Frontal cortex (tissue), 4 donors: ENCODE data around the gene SMG6. TPM values are rescaled to one million over a fixed set of nuclear protein-coding genes. Genes with fewer than 3 reads are reported as not detected.
"Not testable (repeated sequence)": the region's sequence is repeated elsewhere in the genome, so short reads cannot be mapped to it uniquely, and the experiment has no call there.

Source experiments
- DNase-seq, 2 donors: peaks; one replicate each; pipeline ENCODE4 v3.0.0; 2012; ENCODE audit warnings: low spot score in 2 of 2
- FAIRE-seq: peaks from 2 replicates; lab custom pipeline; 2012; peaks lifted over from hg19 to GRCh38; lab: Jason Lieb, UNC
- total RNA-seq: library from RNA; depleted of rRNA; stranded (reverse); fragments of >200 nt; gene quantifications from one replicate; pipeline ENCODE4 v1.2.3, GENCODE V29; 2014
- donor health status: control.
- donor health status: control.
- donor health status: control.

Gene SMG6
- total RNA-seq = 17.5 TPM

DNA sequence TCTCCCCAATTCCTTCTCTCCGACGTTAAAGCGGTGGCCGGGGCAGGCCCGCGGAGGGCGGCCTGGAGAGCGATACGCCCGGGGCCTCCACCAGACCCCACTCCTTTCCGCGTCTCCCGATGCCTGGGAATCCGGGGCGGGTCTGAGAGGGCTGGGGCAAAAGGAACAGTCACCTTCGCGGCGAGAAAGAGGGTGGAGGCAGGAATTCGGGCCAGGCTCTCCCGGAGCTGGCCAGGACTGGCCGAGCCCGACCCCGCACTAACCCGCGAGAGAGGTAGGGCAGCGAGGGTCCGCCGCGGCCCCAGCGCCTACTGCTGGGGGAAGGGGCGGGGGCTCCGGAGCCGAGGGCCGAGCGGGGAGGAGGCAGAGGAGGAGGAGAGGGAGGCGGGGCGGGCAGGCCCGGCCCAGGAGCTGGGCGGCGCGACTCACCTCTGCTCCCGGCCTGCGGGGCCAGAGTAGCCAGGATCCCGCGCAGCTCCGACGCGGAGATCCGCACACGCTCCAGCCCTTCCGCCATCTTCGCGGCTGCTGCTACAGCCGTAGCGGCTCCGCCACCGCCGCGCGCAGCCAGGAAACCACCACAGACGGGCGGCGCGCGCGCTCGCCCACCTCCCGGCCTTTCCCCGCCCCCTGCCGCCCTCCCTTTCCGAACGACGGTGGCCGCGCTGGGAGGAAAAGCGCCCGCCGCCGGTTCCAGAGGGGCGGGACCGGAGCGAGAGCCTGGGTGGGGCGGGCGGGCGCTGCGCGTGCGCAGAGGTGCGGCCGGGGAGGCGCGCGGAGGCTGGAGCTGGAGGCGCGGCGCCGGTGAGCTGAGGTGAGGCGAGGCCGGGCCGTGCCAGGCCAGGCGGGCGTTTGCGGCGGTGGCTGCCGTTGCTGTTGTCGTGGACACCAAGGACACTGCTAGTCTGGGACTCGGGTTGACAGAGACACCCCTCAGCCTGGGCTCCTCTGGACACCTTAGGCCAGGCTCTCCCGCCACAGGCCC lies at the start of gene SMG6, which contains the start of gene SRR:
SMG6 (minus strand) TSS at position 582 of the 985 bp plus-strand sequence; CDS start at position 517, 65 bp downstream.
SRR (plus strand) TSS at position 747 of the 985 bp plus-strand sequence. CDS start 11,611 bp downstream, outside the sequence.
- peak; percentile 98 to 99 for DNase-seq
- no peak for FAIRE-seq

DNA sequence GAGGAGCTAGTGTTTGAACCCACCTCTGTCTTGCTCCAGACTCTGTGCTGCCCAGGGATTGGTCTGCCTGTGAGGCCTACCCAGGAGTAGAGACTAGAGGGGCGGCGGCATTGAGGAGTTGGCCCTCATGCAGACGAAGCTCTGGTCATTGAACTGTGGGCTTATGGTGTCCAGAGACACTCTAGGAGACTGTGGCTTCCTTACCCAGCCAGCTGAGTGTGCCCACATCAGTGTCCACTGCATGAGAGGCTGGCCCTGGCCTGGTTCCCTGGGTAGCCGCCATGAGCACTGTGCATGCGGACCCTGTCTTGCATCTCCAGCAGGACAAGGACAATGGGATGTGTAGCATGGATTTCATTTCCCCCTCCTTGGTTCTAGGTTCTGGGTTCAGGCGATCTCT lies 47.7 kb upstream of the SMG6 start:
- FAIRE-seq (no peak), DNase-seq (no peak)

DNA sequence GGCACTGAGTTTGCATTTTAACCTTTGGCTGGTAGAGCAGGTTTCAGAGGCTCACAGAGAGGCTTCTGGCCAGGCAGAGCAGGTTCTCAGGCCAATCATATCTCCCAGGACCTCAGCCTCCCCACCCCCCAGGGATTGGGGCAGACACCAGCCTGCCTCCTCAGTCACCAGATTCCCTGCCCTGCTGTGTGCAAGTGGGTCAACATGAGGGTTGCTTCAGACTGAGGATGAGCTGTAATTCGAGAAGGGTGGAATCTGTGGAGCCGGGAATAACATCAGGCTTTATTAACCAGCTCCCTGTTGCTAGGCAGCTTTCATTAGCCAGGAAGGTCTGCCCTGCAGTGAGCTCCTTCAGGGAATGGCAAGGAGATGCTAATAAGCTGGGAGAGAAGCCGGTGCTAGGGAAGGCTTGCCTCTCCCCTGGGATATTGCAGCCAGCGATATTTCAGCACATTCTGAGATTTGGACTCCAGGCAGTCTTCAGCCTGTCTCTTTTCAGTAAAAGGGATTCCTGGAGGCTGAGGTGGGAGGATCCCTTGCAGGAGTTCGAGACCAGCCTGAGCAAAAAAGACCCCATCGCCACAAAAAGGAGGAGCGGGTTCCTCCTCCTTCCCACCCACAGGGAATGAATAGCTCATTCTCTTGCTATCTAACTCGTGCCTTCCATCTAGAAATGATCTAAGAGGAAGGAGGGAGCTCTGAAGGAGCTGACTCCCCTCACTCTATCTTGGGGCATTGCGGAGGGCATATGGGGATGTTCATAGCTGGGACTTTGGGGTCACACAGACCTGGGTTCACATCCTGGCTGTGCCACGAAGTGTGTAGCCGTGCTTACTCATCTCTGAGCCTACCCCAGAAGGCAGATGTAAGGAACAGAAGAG lies 44.5 kb upstream of the SMG6 start:
- no peak for FAIRE-seq
- peak in 1 of 2 donors; percentile 51 for DNase-seq

DNA sequence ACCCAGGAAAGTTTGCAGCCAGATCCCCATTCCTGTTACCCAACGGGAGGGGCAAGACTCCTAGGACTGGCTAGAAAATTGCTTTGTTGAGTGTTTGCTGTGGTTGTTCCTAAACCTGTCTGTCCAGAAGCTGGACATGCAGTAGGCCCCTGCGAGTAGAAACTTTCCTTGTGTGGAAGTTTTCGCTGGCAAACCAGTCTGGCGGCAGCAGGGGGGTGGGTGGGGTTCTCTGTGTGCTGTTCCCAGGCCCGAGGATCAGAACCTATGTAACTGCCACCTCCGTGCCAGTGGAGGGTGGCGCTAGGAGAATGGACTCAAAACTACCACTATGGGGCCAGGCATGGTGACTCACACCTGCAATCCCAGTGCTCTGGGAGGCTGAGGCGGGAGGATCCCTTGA lies 42.9 kb upstream of the SMG6 start:
- no peak for FAIRE-seq
- DNase-seq = no peak

DNA sequence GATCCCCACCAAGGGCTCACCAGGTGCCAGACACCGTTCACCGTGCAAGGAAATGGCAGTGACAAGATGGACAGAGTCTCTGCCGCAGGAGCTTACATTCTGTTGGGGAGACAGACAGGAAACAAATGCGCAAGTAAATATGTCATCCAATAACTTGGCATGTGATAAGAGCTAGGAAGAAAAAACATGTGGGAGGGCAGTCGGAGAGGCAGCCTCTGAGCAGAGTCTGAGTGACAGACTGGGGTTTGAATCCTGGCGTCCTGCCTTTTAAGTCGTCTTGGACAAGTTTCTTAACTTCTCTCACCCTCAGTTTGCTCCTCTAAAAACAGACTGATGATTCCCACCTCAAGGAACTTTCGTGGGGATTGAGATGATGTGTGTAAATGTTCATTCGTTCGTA lies 40.9 kb upstream of the SMG6 start:
- no peak for DNase-seq
- FAIRE-seq = no peak

DNA sequence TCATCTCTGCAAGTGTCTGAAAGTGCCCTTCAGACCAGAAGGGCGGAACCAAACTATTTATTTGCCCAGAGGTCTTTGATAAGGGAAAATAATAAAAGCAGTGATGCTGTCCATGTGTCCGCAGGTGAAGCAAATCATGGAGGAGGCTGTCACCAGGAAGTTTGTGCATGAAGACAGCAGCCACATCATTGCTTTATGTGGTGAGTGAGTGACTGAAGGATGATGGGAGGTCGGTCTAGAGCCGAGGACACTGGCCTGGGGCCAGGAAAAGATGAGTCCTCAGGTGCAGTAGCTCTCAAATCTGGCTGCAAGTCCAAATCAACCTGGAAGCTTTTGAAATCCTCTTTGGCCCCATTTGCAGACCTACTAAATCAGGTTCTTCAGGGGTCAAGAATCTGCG lies 39.8 kb upstream of the SMG6 start:
- FAIRE-seq (no peak), DNase-seq (no peak)

DNA sequence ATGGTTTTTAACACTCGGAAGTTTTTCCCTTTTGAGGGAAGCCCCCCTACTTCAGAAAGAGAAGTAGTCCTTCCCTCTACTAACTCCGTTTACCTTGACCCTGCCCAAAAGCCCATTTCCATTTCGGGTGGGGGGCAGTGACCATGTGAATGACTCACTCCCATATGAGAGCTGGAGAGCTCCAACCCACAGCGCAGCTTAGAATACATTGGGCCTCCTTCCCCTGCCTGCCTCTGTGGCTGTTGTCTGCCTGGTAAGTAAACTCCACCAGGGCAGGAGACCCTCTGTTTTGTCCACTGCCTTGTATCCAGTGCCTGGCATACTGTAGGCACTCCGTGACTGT lies 34.7 kb upstream of the SMG6 start:
- FAIRE-seq (no peak), DNase-seq (peak in 1 of 2 donors; percentile 30)

DNA sequence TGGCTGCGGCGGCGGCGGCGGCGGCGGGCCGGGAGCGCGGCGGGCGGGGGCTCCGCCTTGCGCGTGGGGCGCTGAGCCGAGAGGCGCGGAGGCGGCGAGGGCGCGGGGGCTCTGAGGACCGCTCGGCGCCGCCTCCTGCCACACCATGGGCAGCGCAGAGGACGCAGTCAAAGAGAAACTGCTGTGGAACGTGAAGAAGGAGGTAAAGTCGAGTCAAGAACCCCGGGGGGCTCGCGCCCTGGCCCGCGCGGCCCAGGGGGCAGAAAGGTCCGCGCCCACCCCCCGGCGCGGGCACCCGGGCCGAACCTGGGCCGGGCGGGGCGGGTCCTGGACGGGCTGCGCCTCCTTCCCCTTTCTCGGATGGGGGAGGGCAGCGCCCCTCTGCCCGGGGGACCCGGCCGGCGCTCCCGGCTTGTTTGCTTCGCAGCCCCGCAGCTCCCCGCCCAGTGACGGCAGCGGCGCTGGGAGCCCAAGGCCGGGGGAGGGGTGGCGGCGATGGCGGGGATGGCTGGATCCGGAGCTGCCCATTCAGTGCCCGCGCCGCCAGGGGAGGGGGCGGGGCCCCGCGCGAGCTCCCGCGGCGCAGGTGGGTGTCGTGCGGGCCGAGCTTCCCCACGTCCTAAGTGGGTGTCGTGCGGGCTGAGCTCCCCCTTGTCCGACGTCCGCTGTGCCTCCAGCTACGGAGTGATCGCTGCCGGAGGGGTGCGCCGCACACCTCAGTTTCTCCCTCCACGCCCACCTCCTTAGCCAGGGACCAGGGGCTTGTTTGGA lies 34.1 kb upstream of the SMG6 start:
- DNase-seq (peak; percentile 75 to 78), FAIRE-seq (no peak)

DNA sequence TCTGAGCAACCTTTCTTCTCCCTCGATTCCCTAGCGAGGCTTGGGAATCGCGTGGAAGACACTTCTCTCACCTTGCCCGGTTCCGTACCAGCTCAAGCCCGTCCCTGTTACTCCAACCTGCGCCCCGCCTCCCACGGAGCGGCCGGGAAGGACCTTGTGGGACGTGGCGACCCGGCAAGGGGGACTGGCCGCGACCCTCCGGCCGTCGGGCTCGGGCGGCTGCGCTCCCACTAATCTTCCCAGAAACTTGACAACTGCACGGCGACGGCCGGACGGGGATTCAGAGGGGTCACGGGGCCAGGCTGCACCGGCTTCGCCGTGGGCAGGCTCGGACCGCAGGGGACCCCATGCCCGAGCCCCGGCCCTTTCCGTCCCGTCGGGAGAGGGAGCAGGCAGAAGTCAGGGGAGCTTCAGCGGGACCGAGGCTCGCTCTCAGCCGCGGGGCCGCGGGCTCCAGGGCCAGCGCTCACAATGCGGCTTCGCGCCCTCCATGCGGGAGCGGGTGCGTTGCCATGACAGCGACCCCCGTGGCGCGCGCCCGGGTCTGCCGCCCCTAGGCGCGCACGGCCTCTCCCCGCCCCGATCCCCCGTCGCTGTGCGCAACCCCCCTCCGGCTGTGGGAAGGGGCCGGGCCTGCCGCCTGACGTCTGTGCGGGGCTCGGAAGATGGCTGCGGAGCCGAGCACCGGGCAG lies 33.4 kb upstream of the SMG6 start, which contains the start of gene SGSM2:
SGSM2 (plus strand) TSS at position 650 of the 692 bp plus-strand sequence. CDS start 188 bp downstream, outside the sequence.
- FAIRE-seq (no peak), DNase-seq (peak; percentile 78 to 86)

DNA sequence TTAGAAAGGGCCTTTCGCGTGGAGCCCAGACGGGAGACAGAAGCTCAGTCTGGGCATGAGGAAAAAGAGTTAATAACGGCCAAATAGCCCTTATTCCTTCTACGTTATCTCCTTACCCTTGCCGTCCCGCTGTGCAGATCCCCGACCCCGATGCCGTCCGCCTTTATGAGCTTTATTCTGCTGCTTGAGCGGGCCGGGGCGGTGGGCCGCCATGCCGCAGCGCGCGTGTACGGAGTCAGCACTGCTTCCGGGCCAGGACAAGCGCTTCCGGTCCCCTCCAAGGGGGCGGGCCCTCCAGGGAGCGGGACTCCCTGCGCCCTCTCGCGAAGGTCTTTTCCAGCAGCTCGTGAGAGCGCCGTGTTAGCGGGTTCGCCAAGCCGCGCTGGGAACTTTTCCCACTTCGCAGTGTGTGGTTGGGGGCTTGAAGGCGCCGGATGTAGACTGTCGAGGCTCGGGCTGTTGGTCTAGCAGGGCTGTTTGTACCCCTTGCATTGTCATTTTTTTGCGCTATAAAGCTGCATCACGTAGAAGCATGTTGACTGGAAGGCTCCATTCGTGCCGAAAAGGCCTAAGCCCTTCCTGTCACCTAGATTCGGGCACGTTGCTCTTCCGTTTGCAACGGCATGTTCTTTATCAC lies 32.7 kb upstream of the SMG6 start, which contains the start of gene TSR1:
TSR1 (minus strand) TSS at position 243 of the 637 bp plus-strand sequence; CDS start at position 213, 30 bp downstream.
- DNase-seq = peak; percentile 98 to 99

DNA sequence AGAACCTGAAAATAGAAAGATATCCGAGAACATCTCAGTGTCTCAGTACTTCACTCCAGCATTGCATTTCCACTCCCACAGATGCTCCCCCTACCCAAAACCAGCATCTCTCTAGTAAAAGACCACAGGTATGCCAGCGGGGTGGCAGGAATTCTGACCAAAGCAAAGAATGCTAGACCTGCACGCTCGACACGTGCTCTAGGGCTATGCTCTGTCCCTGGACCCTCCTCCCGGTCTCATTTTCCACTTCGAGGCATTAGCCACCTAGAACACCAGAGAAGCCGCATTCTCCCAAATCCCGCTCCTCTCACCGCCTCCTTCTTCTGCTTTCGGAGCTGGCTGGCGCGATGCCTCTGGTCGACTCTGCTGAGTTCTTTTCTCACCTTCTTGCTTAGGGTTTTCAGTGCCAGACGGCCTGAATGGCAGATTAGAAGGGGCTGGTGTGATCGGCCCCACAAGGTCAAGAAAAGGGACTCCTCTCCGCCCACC lies 32.2 kb upstream of the SMG6 start:
- DNase-seq (peak in 1 of 2 donors; percentile 31), FAIRE-seq (no peak)

More for the DNA sequence above, 32.7 kb upstream of the SMG6 start, which contains the start of gene TSR1:
- no peak for FAIRE-seq

DNA sequence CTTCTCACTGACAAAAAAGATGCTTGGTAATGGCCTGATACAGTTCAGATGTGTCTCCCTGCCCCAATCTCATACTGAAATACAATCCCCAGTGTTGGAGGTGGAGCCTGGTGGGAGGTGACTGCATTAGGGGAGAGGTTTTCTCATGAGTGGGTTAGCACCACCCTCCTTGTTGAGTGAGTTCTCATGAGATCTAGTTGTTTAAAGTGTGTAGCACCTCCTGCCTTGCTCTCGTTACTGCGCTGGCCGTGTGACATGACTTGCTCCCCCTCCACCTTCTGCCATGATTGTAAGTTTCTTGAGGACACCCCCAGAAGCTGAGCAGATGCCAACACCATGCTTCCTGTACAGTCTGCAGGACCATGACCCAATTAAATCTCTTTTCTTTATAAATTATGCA lies 27.7 kb upstream of the SMG6 start:
- FAIRE-seq = no peak
- DNase-seq = no peak

DNA sequence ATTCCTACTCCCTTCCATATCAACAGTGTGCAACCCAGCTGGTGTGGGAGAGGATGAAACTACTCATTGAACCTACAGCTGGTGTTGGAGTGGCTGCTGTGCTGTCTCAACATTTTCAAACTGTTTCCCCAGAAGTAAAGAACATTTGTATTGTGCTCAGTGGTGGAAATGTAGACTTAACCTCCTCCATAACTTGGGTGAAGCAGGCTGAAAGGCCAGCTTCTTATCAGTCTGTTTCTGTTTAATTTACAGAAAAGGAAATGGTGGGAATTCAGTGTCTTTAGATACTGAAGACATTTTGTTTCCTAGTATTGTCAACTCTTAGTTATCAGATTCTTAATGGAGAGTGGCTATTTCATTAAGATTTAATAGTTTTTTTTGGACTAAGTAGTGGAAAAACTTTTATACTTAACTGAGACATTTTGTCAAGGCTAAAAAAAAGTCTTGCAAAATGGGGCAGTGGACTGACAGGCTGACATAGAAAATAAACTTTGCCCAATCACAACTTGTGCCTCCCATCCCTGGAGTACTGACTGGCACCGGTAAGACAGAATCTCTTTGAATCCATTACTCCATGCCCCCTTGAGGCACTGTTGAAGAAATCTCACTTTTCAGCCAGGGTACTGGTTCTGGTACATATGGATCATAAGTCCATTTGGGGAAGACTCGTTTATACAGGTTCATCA lies 20.2 kb upstream of the SMG6 start:
- DNase-seq = no peak
- no peak for FAIRE-seq

DNA sequence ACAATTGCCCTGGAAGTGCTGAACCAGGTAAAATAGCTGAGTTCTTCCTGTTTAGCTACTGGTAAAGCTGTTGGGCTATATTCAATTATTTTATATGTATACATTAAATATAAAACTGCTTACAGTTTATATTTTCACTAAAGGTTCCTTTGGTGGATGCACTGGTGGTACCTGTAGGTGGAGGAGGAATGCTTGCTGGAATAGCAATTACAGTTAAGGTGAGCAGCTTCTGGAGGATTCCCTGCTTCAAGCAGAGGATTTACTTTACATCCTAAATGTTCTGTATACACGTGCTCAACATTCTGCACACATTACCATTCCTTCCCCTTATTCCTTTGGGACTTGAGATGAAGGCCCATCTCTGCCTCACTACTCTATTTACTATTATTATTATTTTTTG lies 17.8 kb upstream of the SMG6 start:
- FAIRE-seq = no peak
- DNase-seq = no peak

DNA sequence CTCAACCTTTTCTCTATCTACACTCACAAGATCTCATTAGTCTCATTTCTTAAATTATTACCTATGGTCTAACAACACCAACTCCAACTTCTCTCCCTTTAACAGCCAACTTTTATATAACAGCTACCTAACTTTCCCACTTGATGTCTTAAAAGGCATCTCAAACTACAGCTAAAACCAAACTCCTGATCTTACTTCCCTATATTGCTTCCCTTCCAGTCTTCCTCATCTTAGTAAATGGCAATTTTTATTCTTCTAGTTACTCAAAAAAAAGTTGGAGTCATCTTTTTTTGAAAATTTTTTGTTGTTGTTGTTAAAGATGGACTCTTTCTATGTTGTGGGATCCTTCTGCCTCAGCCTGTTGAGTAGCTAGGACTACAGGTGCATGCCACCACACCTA lies 15.5 kb upstream of the SMG6 start:
- FAIRE-seq (no peak), DNase-seq (no peak)

DNA sequence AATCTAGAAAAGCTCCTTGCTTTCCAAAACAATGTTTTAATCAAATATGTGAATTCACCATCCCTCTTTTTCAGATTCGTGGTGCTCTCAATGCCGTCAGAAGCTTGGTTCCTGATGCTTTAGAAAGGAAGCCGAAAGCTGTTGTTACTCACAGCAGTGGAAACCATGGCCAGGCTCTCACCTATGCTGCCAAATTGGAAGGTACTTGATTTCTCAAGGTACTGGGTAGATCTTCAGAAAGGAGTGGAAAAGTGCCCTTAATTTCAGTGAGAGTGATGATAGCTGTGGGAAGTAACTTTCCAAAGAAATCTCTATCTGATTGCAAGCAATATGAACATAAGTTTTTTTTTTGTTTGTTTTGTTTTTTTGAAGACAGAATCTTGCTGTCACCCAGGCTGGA lies 14.2 kb upstream of the SMG6 start:
- DNase-seq = no peak
- no peak for FAIRE-seq

DNA sequence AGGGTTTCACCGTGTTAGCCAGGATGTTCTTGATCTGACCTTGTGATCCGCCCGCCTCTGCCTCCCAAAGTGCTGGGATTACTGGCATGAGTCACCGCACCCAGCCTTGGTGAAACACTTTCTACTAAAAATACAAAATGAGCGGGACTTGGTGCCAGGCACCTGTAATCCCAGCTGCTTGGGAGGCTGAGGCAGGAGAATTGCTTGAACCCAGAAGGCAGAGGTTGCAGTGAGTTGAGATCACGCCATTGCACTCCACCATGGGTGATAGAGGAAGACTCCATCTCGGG lies 13.3 kb upstream of the SMG6 start:
- not testable (repeated sequence) for FAIRE-seq

DNA sequence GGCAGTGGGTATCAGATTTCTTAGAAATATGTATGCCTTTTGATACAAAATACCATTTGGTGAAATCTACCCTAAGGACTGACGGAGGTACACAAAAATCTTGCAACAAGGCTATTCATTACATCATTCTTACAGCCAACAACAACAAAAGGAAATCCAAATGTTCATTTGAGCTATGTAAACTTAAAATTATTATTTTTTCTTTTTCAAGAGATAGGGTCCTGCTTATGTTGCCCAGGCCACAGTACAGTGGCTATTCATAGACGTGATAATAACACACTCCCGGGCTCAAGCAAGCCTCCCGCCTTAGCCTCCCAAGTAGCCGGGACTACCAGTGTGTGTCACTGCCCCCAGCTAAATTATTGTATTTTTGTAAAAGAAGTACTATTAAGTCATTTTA lies 9.2 kb upstream of the SMG6 start:
- no peak for FAIRE-seq

More for the DNA sequence above, 13.3 kb upstream of the SMG6 start:
- not testable (repeated sequence) for DNase-seq

More for the DNA sequence above, 9.2 kb upstream of the SMG6 start:
- DNase-seq = no peak
